GM12878 (cell line): ENCODE data around the gene GRK1. TPM values are rescaled to one million over a fixed set of nuclear protein-coding genes. Genes with fewer than 3 reads are reported as not detected.

Experiments used
- ATAC-seq: fragments of 200-7000 bp; cut with Tn5 transposase; 3 replicates; pipeline ENCODE4 v1.9.1; 2020; ENCODE audit warnings: mild to moderate bottlenecking, moderate library complexity
- BruUV-seq: library from RNA; stranded (reverse); fragments of 400-500 nt; replicated peaks from 2 replicates; lab custom pipeline; 2021; lab: Mats Ljungman, UMichigan
- CTCF ChIA-PET: fragments of 300-600 bp; sonication (Branson Sonifier 250); formaldehyde crosslinking; extraction: SDS; loops from one replicate; lab custom pipeline; 2021; ENCODE audit warnings: inconsistent platforms; lab: Yijun Ruan, JAX
- POLR2A ChIA-PET: fragments of 350-600 bp; formaldehyde crosslinking; extraction: SDS; loops from one replicate; lab custom pipeline; 2021; ENCODE audit warnings: inconsistent platforms; lab: Charles Lee
- RAD21 ChIA-PET: fragments of 300-600 bp; sonication (Branson Sonifier 250); formaldehyde crosslinking; loops from one replicate; lab custom pipeline; 2023; ENCODE audit warnings: antibody characterized with exemption; ENCODE audit not compliant: unreplicated experiment; lab: Charles Lee
- SMC1A ChIA-PET: fragments of 300-600 bp; sonication (Branson Sonifier 250); formaldehyde crosslinking; loops from one replicate; lab custom pipeline; 2023; ENCODE audit not compliant: unreplicated experiment, uncharacterized antibody; lab: Charles Lee
- DNase-seq: peaks from one replicate; pipeline ENCODE4 v3.0.0-alpha.2; 2011; ENCODE audit warnings: low read depth, low spot score
- FAIRE-seq: peaks from 3 replicates; lab custom pipeline; 2011; peaks lifted over from hg19 to GRCh38; lab: Jason Lieb, UNC
- H2AFZ ChIP-seq: 2 replicates; pipeline ENCODE4 v1.6.0; 2011; ENCODE audit warnings: low read depth, low read length, control low read depth; ENCODE audit not compliant: control insufficient read depth
- H3K27ac ChIP-seq: 2 replicates; pipeline ENCODE4 v1.5.1; 2011; ENCODE audit warnings: control low read depth; ENCODE audit not compliant: control insufficient read depth, insufficient read depth
- H3K27me3 ChIP-seq, 2 experiments: replicated peaks in 1 of 2; 2 replicates each; pipeline versions ENCODE4 v1.6.0 to v1.6.1; 2011; ENCODE audit warnings: low read length in 1 of 2; ENCODE audit not compliant: control insufficient read depth in 2 of 2, insufficient read depth in 2 of 2
- H3K36me3 ChIP-seq, 2 experiments: 2 replicates each; pipeline ENCODE4 v1.5.1; 2011; ENCODE audit warnings: low read length in 1 of 2; ENCODE audit not compliant: control insufficient read depth in 2 of 2, insufficient read depth in 2 of 2
- H3K4me1 ChIP-seq: 2 replicates; pipeline ENCODE4 v1.6.1; 2011; ENCODE audit warnings: mild to moderate bottlenecking, low read length, moderate library complexity, mixed read lengths; ENCODE audit not compliant: control insufficient read depth, insufficient read depth
- H3K4me2 ChIP-seq: 2 replicates; pipeline ENCODE4 v1.6.0; 2011; ENCODE audit warnings: control low read depth; ENCODE audit not compliant: control insufficient read depth, insufficient read depth
- H3K4me3 ChIP-seq: fragments of 200-600 bp; sonication (generic); 2 replicates; pipeline ENCODE4 v1.5.1; 2016
- H3K79me2 ChIP-seq: 2 replicates; pipeline ENCODE4 v1.6.0; 2011; ENCODE audit warnings: low read length; ENCODE audit not compliant: control insufficient read depth, insufficient read depth
- H3K9ac ChIP-seq: 2 replicates; pipeline ENCODE4 v1.8.0; 2011; ENCODE audit warnings: low read length, control low read depth, mixed read lengths; ENCODE audit not compliant: control insufficient read depth, insufficient read depth
- H3K9me3 ChIP-seq: replicated peaks from 3 replicates; pipeline ENCODE4 v1.5.1; 2011; ENCODE audit warnings: mild to moderate bottlenecking, low read length; ENCODE audit not compliant: control insufficient read depth, insufficient read depth
- H4K20me1 ChIP-seq: 2 replicates; pipeline ENCODE4 v1.6.0; 2011; ENCODE audit not compliant: control insufficient read depth, insufficient read depth
- CHD1 ChIP-seq: IDR thresholded peaks from 2 replicates; pipeline ENCODE4 v1.6.1; 2012; ENCODE audit warnings: low read depth, low read length, improper control_type of control experiment
- E2F4 ChIP-seq: IDR thresholded peaks from 2 replicates; pipeline ENCODE4 v1.6.1; 2012; ENCODE audit warnings: low read depth, low read length, improper control_type of control experiment
- MEF2B ChIP-seq: fragments of 450-650 bp; IDR thresholded peaks from 2 replicates; pipeline ENCODE4 v1.6.1; 2018; ENCODE audit warnings: mild to moderate bottlenecking, moderate library complexity; ENCODE audit not compliant: partially characterized antibody, poor library complexity, severe bottlenecking
- ZSCAN29 ChIP-seq: fragments of 450-650 bp; IDR thresholded peaks from 2 replicates; pipeline ENCODE4 v1.6.1; 2017; ENCODE audit warnings: mild to moderate bottlenecking, moderate library complexity
- WGBS: methylation state at CpG from one replicate; pipeline ENCODE4 v1.1.6; 2016; ENCODE audit warnings: low lambda C conversion rate; ENCODE audit not compliant: insufficient replicate concordance, insufficient coverage; ENCODE audit errors: missing lambda C conversion rate; 5-methylcytosine and 5-hydroxymethylcytosine counted together
- in situ Hi-C: fragments of 300-500 bp; cut with MboI; formaldehyde crosslinking; loops from 9 replicates; pipeline ENCODE4 v1.14.3; 2018; ENCODE audit warnings: mixed read lengths
- intact Hi-C: fragments of 100-400 bp; cut with micrococcal nuclease; formaldehyde crosslinking; loops from one replicate; pipeline ENCODE4 v1.14.2; 2022; ENCODE audit not compliant: unreplicated experiment
- polyA plus RNA-seq, 11 experiments: library from polyadenylated mRNA; depleted of rRNA in 4 of 11; unstranded in 6 of 11; stranded (reverse) in 5 of 11; fragments of >200 nt; fragmentation: Nextera tagmentation in 4 of 11; fragmentation: Illumina TruSeq in 1 of 11; extraction: Ambion mirVana in 4 of 11; extraction: Trizol in 1 of 11; gene quantifications; 1 replicate in 1 of 11; 2 replicates in 10 of 11; pipeline versions ENCODE4 v1.2.1 to v1.2.3, GENCODE V29; 2011 to 2016; ENCODE audit warnings: inconsistent platforms in 2 of 11, missing spikeins in 2 of 11, low read depth in 1 of 11
- total RNA-seq, 4 experiments: library from RNA; depleted of rRNA in 3 of 4; stranded (reverse); fragments of >200 nt in 3 of 4; fragmentation: Illumina TruSeq in 1 of 4; extraction: Trizol in 1 of 4; gene quantifications; 2 replicates each; pipeline versions ENCODE4 v1.2.1 to v1.2.3, GENCODE V29; 2013 to 2021
- TF ChIP-seq, protein P1 (sequence below): fragments of 450-650 bp; IDR thresholded peaks from 2 replicates; pipeline ENCODE4 v1.6.1; 2017; ENCODE audit warnings: mild to moderate bottlenecking, low read depth, inconsistent platforms; ENCODE audit not compliant: poor library complexity, severe bottlenecking
- TF ChIP-seq, protein P2 (sequence below): IDR thresholded peaks from 2 replicates; pipeline ENCODE4 v1.6.1; 2011; ENCODE audit warnings: borderline replicate concordance, low read depth, mild to moderate bottlenecking, moderate library complexity, low read length; ENCODE audit not compliant: insufficient read depth, poor library complexity, severe bottlenecking
- TF ChIP-seq, protein P3 (sequence below): fragments of 450-650 bp; IDR thresholded peaks from 2 replicates; pipeline ENCODE4 v1.6.1; 2017; ENCODE audit warnings: antibody characterized with exemption, mild to moderate bottlenecking, moderate library complexity

GRK1 gene
- total and polyA plus RNA-seq, 10 of the 15 experiments (the other 5 are each of a cell fraction or from before 2014, with no cell fraction given), result under 0.01 to 0.04 TPM; not detected in 8

GRCh38 chr13:113785051-113786010, 118.3 kb downstream of the GRK1 start (continued):
- TF ChIP-seq, protein P1, sequence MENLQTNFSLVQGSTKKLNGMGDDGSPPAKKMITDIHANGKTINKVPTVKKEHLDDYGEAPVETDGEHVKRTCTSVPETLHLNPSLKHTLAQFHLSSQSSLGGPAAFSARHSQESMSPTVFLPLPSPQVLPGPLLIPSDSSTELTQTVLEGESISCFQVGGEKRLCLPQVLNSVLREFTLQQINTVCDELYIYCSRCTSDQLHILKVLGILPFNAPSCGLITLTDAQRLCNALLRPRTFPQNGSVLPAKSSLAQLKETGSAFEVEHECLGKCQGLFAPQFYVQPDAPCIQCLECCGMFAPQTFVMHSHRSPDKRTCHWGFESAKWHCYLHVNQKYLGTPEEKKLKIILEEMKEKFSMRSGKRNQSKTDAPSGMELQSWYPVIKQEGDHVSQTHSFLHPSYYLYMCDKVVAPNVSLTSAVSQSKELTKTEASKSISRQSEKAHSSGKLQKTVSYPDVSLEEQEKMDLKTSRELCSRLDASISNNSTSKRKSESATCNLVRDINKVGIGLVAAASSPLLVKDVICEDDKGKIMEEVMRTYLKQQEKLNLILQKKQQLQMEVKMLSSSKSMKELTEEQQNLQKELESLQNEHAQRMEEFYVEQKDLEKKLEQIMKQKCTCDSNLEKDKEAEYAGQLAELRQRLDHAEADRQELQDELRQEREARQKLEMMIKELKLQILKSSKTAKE, result no peak
- TF ChIP-seq, protein P2, sequence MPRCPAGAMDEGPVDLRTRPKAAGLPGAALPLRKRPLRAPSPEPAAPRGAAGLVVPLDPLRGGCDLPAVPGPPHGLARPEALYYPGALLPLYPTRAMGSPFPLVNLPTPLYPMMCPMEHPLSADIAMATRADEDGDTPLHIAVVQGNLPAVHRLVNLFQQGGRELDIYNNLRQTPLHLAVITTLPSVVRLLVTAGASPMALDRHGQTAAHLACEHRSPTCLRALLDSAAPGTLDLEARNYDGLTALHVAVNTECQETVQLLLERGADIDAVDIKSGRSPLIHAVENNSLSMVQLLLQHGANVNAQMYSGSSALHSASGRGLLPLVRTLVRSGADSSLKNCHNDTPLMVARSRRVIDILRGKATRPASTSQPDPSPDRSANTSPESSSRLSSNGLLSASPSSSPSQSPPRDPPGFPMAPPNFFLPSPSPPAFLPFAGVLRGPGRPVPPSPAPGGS, result no peak

GRCh38 chr13:113786262-113786841, 119.3 kb downstream of the GRK1 start:
- H3K27ac ChIP-seq, result no peak overlapping the region
- H2AFZ ChIP-seq, result no peak overlapping the region
- no peak overlapping the region for H3K9ac ChIP-seq
- no peak for DNase-seq
- intact Hi-C loops, result no loop called here
- ChIA-PET POLR2A (no interaction called here), RAD21 (no interaction called here)
- H3K36me3 ChIP-seq, result no peaks in the 10 kb centered on the region
- no peak for TF ChIP-seq ZSCAN29
- TF ChIP-seq, protein P3, sequence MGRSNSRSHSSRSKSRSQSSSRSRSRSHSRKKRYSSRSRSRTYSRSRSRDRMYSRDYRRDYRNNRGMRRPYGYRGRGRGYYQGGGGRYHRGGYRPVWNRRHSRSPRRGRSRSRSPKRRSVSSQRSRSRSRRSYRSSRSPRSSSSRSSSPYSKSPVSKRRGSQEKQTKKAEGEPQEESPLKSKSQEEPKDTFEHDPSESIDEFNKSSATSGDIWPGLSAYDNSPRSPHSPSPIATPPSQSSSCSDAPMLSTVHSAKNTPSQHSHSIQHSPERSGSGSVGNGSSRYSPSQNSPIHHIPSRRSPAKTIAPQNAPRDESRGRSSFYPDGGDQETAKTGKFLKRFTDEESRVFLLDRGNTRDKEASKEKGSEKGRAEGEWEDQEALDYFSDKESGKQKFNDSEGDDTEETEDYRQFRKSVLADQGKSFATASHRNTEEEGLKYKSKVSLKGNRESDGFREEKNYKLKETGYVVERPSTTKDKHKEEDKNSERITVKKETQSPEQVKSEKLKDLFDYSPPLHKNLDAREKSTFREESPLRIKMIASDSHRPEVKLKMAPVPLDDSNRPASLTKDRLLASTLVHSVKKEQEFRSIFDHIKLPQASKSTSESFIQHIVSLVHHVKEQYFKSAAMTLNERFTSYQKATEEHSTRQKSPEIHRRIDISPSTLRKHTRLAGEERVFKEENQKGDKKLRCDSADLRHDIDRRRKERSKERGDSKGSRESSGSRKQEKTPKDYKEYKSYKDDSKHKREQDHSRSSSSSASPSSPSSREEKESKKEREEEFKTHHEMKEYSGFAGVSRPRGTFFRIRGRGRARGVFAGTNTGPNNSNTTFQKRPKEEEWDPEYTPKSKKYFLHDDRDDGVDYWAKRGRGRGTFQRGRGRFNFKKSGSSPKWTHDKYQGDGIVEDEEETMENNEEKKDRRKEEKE, result no peak
- no peak for TF ChIP-seq CHD1
- TF ChIP-seq E2F4, result no peak
- TF ChIP-seq MEF2B, result no peak
- TF ChIP-seq, all 136 proteins: peak for 0
- ChIA-PET CTCF (no interaction called here), SMC1A (no interaction called here)
- no peak for ATAC-seq
- Histone ChIP-seq H3K4me3 (no peak overlapping the region), H3K27me3 (no peaks in the 10 kb centered on the region; a peak in 2 of 4 replicates), H4K20me1 (no peaks in the 10 kb centered on the region), H3K9me3 (no peaks in the 10 kb centered on the region), H3K4me1 (no peaks in the 10 kb centered on the region), H3K79me2 (no peaks in the 10 kb centered on the region), H3K4me2 (no peak overlapping the region)
- BruUV-seq, result no TSS peak
- WGBS, result 67% methylated on average over 17 of the region's 17 CpGs
- in situ Hi-C loops, result no loop called here
- FAIRE-seq, result no peak
